SU-DHL-6 (cell line): ENCODE results near the gene SH3RF3.

Source experiments
- EZH2phosphoT487 ChIP-seq: fragments of 200-600 bp; sonication (generic), shearing (Covaris generic); conservative IDR thresholded peaks from 2 replicates; pipeline ENCODE4 v1.6.1; 2018; ENCODE audit warnings: mild to moderate bottlenecking, antibody characterized with exemption, low read length, moderate library complexity, mixed read lengths
- TF ChIP-seq, protein P1 (sequence below): fragments of 200-600 bp; sonication (generic); IDR thresholded peaks from one replicate; pipeline ENCODE4 v1.5.1; 2017; ENCODE audit warnings: antibody characterized with exemption, mild to moderate bottlenecking, low read length, moderate library complexity; ENCODE audit not compliant: insufficient read depth, poor library complexity, severe bottlenecking

DNA sequence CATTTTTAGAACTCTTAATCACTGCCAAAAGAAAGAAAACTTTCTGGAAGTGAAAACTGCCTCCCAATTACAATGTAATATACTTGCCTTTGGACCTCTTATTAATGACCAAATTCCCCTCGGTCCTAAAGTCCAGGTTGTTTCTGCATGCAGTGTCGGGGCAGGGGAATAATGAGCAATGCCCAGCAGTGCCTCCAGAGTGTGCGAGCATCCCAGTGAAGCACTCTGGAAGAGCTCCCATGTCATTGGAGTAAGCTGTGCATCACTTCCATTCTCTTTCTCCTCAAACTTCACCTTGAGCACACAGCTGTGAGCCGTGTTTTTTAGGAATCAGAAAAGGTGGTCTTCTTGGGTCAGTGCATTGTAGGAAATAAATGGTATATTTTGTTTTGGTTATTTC is 107.1 kb downstream of the SH3RF3 start:
- TF ChIP-seq, protein P1, sequence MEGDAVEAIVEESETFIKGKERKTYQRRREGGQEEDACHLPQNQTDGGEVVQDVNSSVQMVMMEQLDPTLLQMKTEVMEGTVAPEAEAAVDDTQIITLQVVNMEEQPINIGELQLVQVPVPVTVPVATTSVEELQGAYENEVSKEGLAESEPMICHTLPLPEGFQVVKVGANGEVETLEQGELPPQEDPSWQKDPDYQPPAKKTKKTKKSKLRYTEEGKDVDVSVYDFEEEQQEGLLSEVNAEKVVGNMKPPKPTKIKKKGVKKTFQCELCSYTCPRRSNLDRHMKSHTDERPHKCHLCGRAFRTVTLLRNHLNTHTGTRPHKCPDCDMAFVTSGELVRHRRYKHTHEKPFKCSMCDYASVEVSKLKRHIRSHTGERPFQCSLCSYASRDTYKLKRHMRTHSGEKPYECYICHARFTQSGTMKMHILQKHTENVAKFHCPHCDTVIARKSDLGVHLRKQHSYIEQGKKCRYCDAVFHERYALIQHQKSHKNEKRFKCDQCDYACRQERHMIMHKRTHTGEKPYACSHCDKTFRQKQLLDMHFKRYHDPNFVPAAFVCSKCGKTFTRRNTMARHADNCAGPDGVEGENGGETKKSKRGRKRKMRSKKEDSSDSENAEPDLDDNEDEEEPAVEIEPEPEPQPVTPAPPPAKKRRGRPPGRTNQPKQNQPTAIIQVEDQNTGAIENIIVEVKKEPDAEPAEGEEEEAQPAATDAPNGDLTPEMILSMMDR, result no peak
- no peak for TF ChIP-seq EZH2phosphoT487
